ENCODE measurements around the gene GPR35.

Gene GPR35

GRCh38 chr2:240604939-240605716 lies 20.2 kb upstream of the GPR35 start:
- Histone ChIP-seq H4K20me1 (ENCODE audit: control insufficient read depth, insufficient read depth, low read depth, low read length) (no peaks in the 10 kb centered on the region), H3K36me3 (ENCODE audit: control insufficient read depth, low read length) (no peaks in the 10 kb centered on the region; the same call in 1 of the 2 replicates), H3K79me2 (ENCODE audit: control insufficient read depth, low read length) (no peaks in the 10 kb centered on the region), H3K4me2 (ENCODE audit: low read length) (no peak overlapping the region), H3K4me3 (ENCODE audit: low read length) (no peak overlapping the region), H3K4me1 (ENCODE audit: control insufficient read depth, low read length) (no peaks in the 10 kb centered on the region), H3K27ac (ENCODE audit: low read depth, low read length) (no peak overlapping the region), H3F3A (ENCODE audit: control insufficient read depth, insufficient read depth) (no peaks in the 10 kb centered on the region), H3K27me3 (ENCODE audit: control insufficient read depth, low read length) (no peaks in the 10 kb centered on the region), H3K9me3 (ENCODE audit: control insufficient read depth, insufficient read depth, low read length) (no peaks in the 10 kb centered on the region), H3K9me2 (replicated peaks; ENCODE audit: control insufficient read depth, low read length) (no peaks in the 10 kb centered on the region)
- TF ChIP-seq EZH2phosphoT487 (IDR thresholded peaks at IDR 0.05; ENCODE audit: borderline replicate concordance, low read length) (no peak), CTCF (IDR thresholded peaks at IDR 0.05; ENCODE audit: low read depth, low read length, poor library complexity, severe bottlenecking) (no peak)

- Histone ChIP-seq H3K27ac (ENCODE audit: low read depth, low read length) (no peak overlapping the region), H3K4me1 (ENCODE audit: control insufficient read depth, low read length) (no peaks in the 10 kb centered on the region), H4K20me1 (ENCODE audit: control insufficient read depth, insufficient read depth, low read depth, low read length) (no peaks in the 10 kb centered on the region), H3K4me2 (ENCODE audit: low read length) (no peak overlapping the region), H3K4me3 (ENCODE audit: low read length) (no peak overlapping the region), H3K36me3 (ENCODE audit: control insufficient read depth, low read length) (no peaks in the 10 kb centered on the region), H3K27me3 (ENCODE audit: control insufficient read depth, low read length) (no peaks in the 10 kb centered on the region), H3K9me3 (ENCODE audit: control insufficient read depth, insufficient read depth, low read length) (no peaks in the 10 kb centered on the region), H3K79me2 (ENCODE audit: control insufficient read depth, low read length) (no peaks in the 10 kb centered on the region), H3K9me2 (replicated peaks; ENCODE audit: control insufficient read depth, low read length) (no peaks in the 10 kb centered on the region), H3F3A (ENCODE audit: control insufficient read depth, insufficient read depth) (no peaks in the 10 kb centered on the region)
- TF ChIP-seq EZH2phosphoT487 (IDR thresholded peaks at IDR 0.05; ENCODE audit: borderline replicate concordance, low read length) (no peak), CTCF (IDR thresholded peaks at IDR 0.05; ENCODE audit: low read depth, low read length, poor library complexity, severe bottlenecking) (no peak)
Measured at GRCh38 chr2:240605867-240606743, 19.2 kb upstream of the GPR35 start.

GRCh38 chr2:240611601-240612210 lies 13.6 kb upstream of the GPR35 start:
- Histone ChIP-seq H3K79me2 (ENCODE audit: control insufficient read depth, low read length) (no peaks in the 10 kb centered on the region), H3K4me2 (ENCODE audit: low read length) (no peak overlapping the region), H3K36me3 (ENCODE audit: control insufficient read depth, low read length) (no peaks in the 10 kb centered on the region), H3K9me2 (replicated peaks; ENCODE audit: control insufficient read depth, low read length) (no peaks in the 10 kb centered on the region), H3K27me3 (ENCODE audit: control insufficient read depth, low read length) (no peaks in the 10 kb centered on the region), H3K4me1 (ENCODE audit: control insufficient read depth, low read length) (no peaks in the 10 kb centered on the region), H3F3A (ENCODE audit: control insufficient read depth, insufficient read depth) (no peaks in the 10 kb centered on the region), H3K27ac (ENCODE audit: low read depth, low read length) (no peak overlapping the region), H3K9me3 (ENCODE audit: control insufficient read depth, insufficient read depth, low read length) (no peaks in the 10 kb centered on the region), H4K20me1 (ENCODE audit: control insufficient read depth, insufficient read depth, low read depth, low read length) (no peaks in the 10 kb centered on the region), H3K4me3 (ENCODE audit: low read length) (no peak overlapping the region)
- TF ChIP-seq CTCF (IDR thresholded peaks at IDR 0.05; ENCODE audit: low read depth, low read length, poor library complexity, severe bottlenecking) (no peak), EZH2phosphoT487 (IDR thresholded peaks at IDR 0.05; ENCODE audit: borderline replicate concordance, low read length) (no peak)

Measured in DOHH2 (cell line).